GM23338 (cell line): Measurements from ENCODE around the gene CCSAP. TPM values are rescaled to one million over a fixed set of nuclear protein-coding genes. Genes with fewer than 3 reads are reported as not detected.

Experiments
- ATAC-seq: fragments of 200-7000 bp; cut with Tn5 transposase; 3 replicates; pipeline ENCODE4 v1.9.1; 2020
- DNase-seq: peaks from one replicate; pipeline ENCODE4 v3.0.0-alpha.2; 2015; ENCODE audit warnings: low spot score
- H2AFZ ChIP-seq: fragments of 200-600 bp; sonication (generic); 2 replicates; pipeline ENCODE4 v1.8.0; 2016; ENCODE audit warnings: antibody characterized with exemption, mild to moderate bottlenecking, moderate library complexity
- H3F3A ChIP-seq: fragments of 200-600 bp; sonication (generic); replicated peaks from 2 replicates; pipeline ENCODE4 v1.8.0; 2017; ENCODE audit warnings: antibody characterized with exemption, mixed run types, low read depth
- H3K27ac ChIP-seq: fragments of 200-600 bp; sonication (generic); 2 replicates; pipeline ENCODE4 v1.6.1; 2016; ENCODE audit warnings: low read depth
- H3K27me3 ChIP-seq: fragments of 200-600 bp; sonication (generic); 2 replicates; pipeline ENCODE4 v1.8.0; 2016; ENCODE audit warnings: mild to moderate bottlenecking, mixed run types, moderate library complexity; ENCODE audit not compliant: insufficient read depth
- H3K36me3 ChIP-seq: fragments of 200-600 bp; sonication (generic); 2 replicates; pipeline ENCODE4 v1.8.0; 2016; ENCODE audit warnings: mild to moderate bottlenecking; ENCODE audit not compliant: insufficient read depth
- H3K4me1 ChIP-seq: fragments of 200-600 bp; sonication (generic); 2 replicates; pipeline ENCODE4 v1.8.0; 2016; ENCODE audit warnings: mild to moderate bottlenecking, moderate library complexity; ENCODE audit not compliant: insufficient read depth
- H3K4me2 ChIP-seq: fragments of 200-600 bp; sonication (generic); 2 replicates; pipeline ENCODE4 v1.7.1; 2017; ENCODE audit warnings: mixed run types
- H3K4me3 ChIP-seq: fragments of 200-600 bp; sonication (generic); 2 replicates; pipeline ENCODE4 v1.6.1; 2016; ENCODE audit warnings: mixed run types
- H3K79me2 ChIP-seq: fragments of 200-600 bp; sonication (generic); replicated peaks from 2 replicates; pipeline ENCODE4 v1.8.0; 2017; ENCODE audit warnings: mild to moderate bottlenecking; ENCODE audit not compliant: insufficient read depth
- H3K9me2 ChIP-seq: fragments of 200-600 bp; sonication (generic); 2 replicates; pipeline ENCODE4 v1.8.0; 2017; ENCODE audit not compliant: insufficient read depth
- H4K20me1 ChIP-seq: fragments of 200-600 bp; sonication (generic); replicated peaks from 2 replicates; pipeline ENCODE4 v1.8.0; 2017; ENCODE audit warnings: mild to moderate bottlenecking; ENCODE audit not compliant: insufficient read depth
- H3K27ac Mint-ChIP-seq: 2 replicates; pipeline ENCODE4 v1.8.0; 2020; ENCODE audit warnings: inconsistent platforms, mild to moderate bottlenecking, moderate library complexity, mixed read lengths
- H3K27me3 Mint-ChIP-seq: 3 replicates; pipeline ENCODE4 v1.8.0; 2022; ENCODE audit warnings: low read depth, mild to moderate bottlenecking, moderate library complexity, mixed read lengths, inconsistent platforms; ENCODE audit not compliant: insufficient read depth, poor library complexity
- H3K36me3 Mint-ChIP-seq: 3 replicates; pipeline ENCODE4 v1.8.0; 2021; ENCODE audit warnings: low read depth, mild to moderate bottlenecking, inconsistent platforms, moderate library complexity, mixed read lengths
- H3K4me1 Mint-ChIP-seq: 3 replicates; pipeline ENCODE4 v1.8.0; 2020; ENCODE audit warnings: mild to moderate bottlenecking, inconsistent platforms, mixed read lengths
- H3K4me3 Mint-ChIP-seq: 3 replicates; pipeline ENCODE4 v1.8.0; 2021; ENCODE audit warnings: moderate library complexity, mild to moderate bottlenecking, inconsistent platforms, mixed read lengths
- H3K9me3 Mint-ChIP-seq: 3 replicates; pipeline ENCODE4 v1.8.0; 2020; ENCODE audit warnings: moderate library complexity, mild to moderate bottlenecking, inconsistent platforms, mixed read lengths
- CREB1 ChIP-seq: fragments of 250-450 bp; sonication (Bioruptor Pico); IDR thresholded peaks from 2 replicates; pipeline ENCODE4 v1.5.0; 2020; ENCODE audit warnings: low read depth, mild to moderate bottlenecking, moderate library complexity
- EZH2 ChIP-seq: fragments of 200-600 bp; sonication (generic); IDR thresholded peaks from one replicate; pipeline ENCODE4 v1.8.0; 2017; ENCODE audit warnings: antibody characterized with exemption, mild to moderate bottlenecking, low read depth; ENCODE audit not compliant: unreplicated experiment
- EZH2phosphoT487 ChIP-seq: fragments of 200-600 bp; sonication (generic); IDR thresholded peaks from one replicate; pipeline ENCODE4 v1.8.1; 2018; ENCODE audit warnings: antibody characterized with exemption; ENCODE audit not compliant: unreplicated experiment
- JUNB ChIP-seq: IDR thresholded peaks from one replicate; pipeline ENCODE4 v1.6.1; 2016; ENCODE audit warnings: antibody characterized with exemption; ENCODE audit not compliant: unreplicated experiment
- NANOG ChIP-seq: IDR thresholded peaks from 2 replicates; pipeline ENCODE4 v1.6.1; 2016; ENCODE audit warnings: antibody characterized with exemption, borderline replicate concordance
- STAT1 ChIP-seq: IDR thresholded peaks from one replicate; pipeline ENCODE4 v1.6.1; 2016; ENCODE audit warnings: antibody characterized with exemption; ENCODE audit not compliant: unreplicated experiment
- ZNF114 ChIP-seq: fragments of 250-450 bp; sonication (Bioruptor Pico); IDR thresholded peaks from 2 replicates; pipeline ENCODE4 v1.5.0; 2020; ENCODE audit warnings: mild to moderate bottlenecking, moderate library complexity
- ZNF331 ChIP-seq: fragments of 250-450 bp; sonication (Bioruptor Pico); IDR thresholded peaks from 2 replicates; pipeline ENCODE4 v1.5.0; 2020; ENCODE audit warnings: low read depth, mild to moderate bottlenecking, moderate library complexity
- polyA plus RNA-seq: library from polyadenylated mRNA; unstranded; fragments of >200 nt; fragmentation: Nextera tagmentation; extraction: Ambion mirVana; gene quantifications from 2 replicates; pipeline ENCODE4 v1.2.1, GENCODE V29; 2016
- total RNA-seq: library from RNA; depleted of rRNA; stranded (reverse); fragments of >200 nt; shearing (Covaris generic); gene quantifications from 2 replicates; pipeline ENCODE4 v1.2.3, GENCODE V29; 2014
- TF ChIP-seq, protein P1 (sequence below): IDR thresholded peaks from 2 replicates; pipeline ENCODE4 v1.6.1; 2016; ENCODE audit warnings: antibody characterized with exemption
- TF ChIP-seq, protein P2 (sequence below), 2 experiments: fragments of 200-600 bp in 1 of 2; sonication (generic) in 1 of 2; conservative IDR thresholded peaks; 2 replicates each; pipeline versions ENCODE4 v1.5.1 to v1.6.1; 2016 to 2017; ENCODE audit warnings: antibody characterized with exemption in 2 of 2, low read depth in 2 of 2, mild to moderate bottlenecking in 2 of 2, moderate library complexity in 1 of 2
- TF ChIP-seq, protein P3 (sequence below): IDR thresholded peaks from one replicate; pipeline ENCODE4 v1.6.1; 2018; ENCODE audit warnings: antibody characterized with exemption; ENCODE audit not compliant: unreplicated experiment

CCSAP gene
- total and polyA plus RNA-seq, 2 experiments from 2014 or later = 4.2 to 13.3 TPM

DNA sequence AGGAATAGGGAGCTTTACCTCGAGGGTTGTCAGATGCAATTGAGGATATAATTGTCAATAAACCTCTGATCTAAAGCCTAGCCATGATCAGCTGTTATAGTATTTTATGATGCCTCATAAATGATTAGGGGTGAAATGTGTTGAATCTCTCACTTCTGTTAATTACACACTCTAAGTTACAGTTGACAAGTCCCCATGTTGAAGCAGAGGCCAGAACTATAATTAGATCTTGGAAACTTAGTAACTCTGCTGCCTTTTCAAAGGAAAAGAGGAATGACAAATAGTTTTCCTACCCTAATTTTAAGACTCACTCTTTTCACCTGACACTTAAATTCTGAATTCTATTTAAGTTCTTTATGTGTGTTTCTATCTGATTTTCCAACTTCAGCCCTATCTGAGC lies 33.8 kb downstream of the CCSAP start:
- H4K20me1 ChIP-seq = peaks cover 5% of the 10 kb centered on the region; the same call in 1 of the 2 replicates
- H3K27me3 Mint-ChIP-seq = no peaks in the 10 kb centered on the region
- no peaks in the 10 kb centered on the region for H3F3A ChIP-seq
- no peak overlapping the region for H3K27ac Mint-ChIP-seq
- no peak overlapping the region for H2AFZ ChIP-seq
- no peak overlapping the region for H3K4me3 ChIP-seq
- H3K4me2 ChIP-seq = no peak overlapping the region
- no peaks in the 10 kb centered on the region for H3K9me2 ChIP-seq
- no peaks in the 10 kb centered on the region for H3K27me3 ChIP-seq
- no peaks in the 10 kb centered on the region for H3K4me1 ChIP-seq
- H3K9me3 Mint-ChIP-seq = no peaks in the 10 kb centered on the region
- H3K36me3 ChIP-seq = 0 out of 2 replicates have a peak, but pooled peaks cover 6% of the 10 kb centered on the region
- peaks cover 3% of the 10 kb centered on the region; the same call in 1 of the 3 replicates for H3K36me3 Mint-ChIP-seq
- no peaks in the 10 kb centered on the region for H3K79me2 ChIP-seq
- ATAC-seq (no peak), DNase-seq (no peak)
- TF ChIP-seq CREB1 (CRISPR knock-in tag) (no peak), ZNF331 (no peak), JUNB (no peak), STAT1 (no peak), ZNF114 (no peak), NANOG (no peak), EZH2phosphoT487 (no peak), EZH2 (no peak)
- TF ChIP-seq, protein P1, sequence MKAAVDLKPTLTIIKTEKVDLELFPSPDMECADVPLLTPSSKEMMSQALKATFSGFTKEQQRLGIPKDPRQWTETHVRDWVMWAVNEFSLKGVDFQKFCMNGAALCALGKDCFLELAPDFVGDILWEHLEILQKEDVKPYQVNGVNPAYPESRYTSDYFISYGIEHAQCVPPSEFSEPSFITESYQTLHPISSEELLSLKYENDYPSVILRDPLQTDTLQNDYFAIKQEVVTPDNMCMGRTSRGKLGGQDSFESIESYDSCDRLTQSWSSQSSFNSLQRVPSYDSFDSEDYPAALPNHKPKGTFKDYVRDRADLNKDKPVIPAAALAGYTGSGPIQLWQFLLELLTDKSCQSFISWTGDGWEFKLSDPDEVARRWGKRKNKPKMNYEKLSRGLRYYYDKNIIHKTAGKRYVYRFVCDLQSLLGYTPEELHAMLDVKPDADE = no peak
- TF ChIP-seq, protein P2, sequence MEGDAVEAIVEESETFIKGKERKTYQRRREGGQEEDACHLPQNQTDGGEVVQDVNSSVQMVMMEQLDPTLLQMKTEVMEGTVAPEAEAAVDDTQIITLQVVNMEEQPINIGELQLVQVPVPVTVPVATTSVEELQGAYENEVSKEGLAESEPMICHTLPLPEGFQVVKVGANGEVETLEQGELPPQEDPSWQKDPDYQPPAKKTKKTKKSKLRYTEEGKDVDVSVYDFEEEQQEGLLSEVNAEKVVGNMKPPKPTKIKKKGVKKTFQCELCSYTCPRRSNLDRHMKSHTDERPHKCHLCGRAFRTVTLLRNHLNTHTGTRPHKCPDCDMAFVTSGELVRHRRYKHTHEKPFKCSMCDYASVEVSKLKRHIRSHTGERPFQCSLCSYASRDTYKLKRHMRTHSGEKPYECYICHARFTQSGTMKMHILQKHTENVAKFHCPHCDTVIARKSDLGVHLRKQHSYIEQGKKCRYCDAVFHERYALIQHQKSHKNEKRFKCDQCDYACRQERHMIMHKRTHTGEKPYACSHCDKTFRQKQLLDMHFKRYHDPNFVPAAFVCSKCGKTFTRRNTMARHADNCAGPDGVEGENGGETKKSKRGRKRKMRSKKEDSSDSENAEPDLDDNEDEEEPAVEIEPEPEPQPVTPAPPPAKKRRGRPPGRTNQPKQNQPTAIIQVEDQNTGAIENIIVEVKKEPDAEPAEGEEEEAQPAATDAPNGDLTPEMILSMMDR (conservative IDR thresholded peaks at IDR 0.05; ENCODE audit: low read depth in 2 of 2) = no peak
- TF ChIP-seq, protein P3, sequence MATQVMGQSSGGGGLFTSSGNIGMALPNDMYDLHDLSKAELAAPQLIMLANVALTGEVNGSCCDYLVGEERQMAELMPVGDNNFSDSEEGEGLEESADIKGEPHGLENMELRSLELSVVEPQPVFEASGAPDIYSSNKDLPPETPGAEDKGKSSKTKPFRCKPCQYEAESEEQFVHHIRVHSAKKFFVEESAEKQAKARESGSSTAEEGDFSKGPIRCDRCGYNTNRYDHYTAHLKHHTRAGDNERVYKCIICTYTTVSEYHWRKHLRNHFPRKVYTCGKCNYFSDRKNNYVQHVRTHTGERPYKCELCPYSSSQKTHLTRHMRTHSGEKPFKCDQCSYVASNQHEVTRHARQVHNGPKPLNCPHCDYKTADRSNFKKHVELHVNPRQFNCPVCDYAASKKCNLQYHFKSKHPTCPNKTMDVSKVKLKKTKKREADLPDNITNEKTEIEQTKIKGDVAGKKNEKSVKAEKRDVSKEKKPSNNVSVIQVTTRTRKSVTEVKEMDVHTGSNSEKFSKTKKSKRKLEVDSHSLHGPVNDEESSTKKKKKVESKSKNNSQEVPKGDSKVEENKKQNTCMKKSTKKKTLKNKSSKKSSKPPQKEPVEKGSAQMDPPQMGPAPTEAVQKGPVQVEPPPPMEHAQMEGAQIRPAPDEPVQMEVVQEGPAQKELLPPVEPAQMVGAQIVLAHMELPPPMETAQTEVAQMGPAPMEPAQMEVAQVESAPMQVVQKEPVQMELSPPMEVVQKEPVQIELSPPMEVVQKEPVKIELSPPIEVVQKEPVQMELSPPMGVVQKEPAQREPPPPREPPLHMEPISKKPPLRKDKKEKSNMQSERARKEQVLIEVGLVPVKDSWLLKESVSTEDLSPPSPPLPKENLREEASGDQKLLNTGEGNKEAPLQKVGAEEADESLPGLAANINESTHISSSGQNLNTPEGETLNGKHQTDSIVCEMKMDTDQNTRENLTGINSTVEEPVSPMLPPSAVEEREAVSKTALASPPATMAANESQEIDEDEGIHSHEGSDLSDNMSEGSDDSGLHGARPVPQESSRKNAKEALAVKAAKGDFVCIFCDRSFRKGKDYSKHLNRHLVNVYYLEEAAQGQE = no peak
- no peaks in the 10 kb centered on the region for H3K4me1 Mint-ChIP-seq
- H3K27ac ChIP-seq = no peak overlapping the region
- H3K4me3 Mint-ChIP-seq = no peak overlapping the region
